ENCODE data around the gene PRKAR1B.
"Not testable (repeated sequence)": the region's sequence is repeated elsewhere in the genome, so short reads cannot be mapped to it uniquely, and the experiment has no call there.

Gene PRKAR1B

DNA sequence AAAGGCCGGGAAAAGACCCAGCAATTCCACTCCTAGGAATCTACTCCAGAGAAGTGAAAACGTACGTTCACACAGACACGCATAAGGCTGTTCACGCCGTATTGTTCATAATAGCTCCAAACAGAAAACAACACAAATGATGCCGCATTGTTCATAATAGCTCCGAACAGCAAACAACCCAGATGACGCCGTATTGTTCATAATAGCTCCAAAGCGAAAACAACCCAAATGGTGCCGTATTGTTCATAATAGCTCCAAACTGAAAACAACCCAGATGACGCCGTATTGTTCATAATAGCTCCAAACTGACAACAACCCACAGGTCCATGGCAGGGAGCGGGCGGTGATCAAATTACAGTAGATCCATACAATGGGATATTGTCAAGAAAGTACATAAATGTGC is 85.8 kb downstream of the PRKAR1B start:
- no peak for DNase-seq

DNA sequence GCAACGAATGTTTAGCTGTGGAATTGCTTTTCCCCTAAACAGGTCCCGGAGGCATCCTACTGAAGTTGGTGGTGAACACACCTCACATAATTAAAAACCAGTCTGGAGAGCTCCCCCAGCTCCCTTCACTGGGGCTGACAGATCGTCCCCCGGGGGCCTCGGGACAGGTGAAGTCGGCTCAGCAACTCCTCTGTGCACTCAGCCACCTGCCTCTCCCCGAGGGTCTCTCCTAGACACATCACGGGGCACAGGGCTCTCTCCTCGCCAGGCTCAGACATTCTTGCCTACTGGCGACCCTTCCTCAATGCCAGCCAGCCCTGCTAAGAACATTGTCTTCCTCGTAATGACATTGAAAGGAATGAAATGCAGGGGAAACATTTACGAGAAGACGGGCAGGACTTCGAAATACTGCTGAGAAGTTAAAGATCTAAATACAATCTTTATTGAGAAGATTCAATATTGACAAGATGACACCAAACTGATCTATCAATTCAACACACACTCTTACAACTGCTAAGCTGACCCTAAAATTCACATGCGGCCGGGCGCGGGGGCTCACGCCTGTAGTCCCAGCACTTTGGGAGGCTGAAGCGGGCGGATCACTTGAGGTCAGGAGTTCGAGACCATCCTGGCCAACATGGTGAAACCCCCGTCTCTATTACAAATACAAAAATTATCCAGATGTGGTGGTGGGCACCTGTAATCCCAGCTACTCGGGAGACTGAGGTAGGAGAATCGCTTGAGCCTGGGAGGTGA is 88.6 kb downstream of the PRKAR1B start:
- DNase-seq = no peak

DNA sequence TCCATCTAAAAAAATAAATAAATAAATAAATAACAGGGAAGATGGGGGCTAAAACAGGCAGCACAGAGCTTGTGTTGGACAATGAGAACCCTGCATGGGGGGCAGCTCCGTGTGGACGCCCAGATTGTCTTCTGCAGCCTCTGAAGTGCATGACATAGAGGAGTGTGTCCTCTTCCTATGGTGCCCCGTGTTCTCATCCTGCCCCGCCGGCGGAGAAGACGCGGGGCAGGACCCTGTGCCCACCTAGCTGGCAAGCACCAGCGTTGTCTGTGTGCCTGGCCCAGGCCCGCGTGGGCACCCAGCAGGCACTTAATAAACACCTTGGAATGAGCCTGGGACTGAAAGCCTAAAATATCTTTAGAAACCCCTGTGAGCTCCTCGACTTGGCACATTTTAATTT is 89.3 kb downstream of the PRKAR1B start:
- no peak for DNase-seq

DNA sequence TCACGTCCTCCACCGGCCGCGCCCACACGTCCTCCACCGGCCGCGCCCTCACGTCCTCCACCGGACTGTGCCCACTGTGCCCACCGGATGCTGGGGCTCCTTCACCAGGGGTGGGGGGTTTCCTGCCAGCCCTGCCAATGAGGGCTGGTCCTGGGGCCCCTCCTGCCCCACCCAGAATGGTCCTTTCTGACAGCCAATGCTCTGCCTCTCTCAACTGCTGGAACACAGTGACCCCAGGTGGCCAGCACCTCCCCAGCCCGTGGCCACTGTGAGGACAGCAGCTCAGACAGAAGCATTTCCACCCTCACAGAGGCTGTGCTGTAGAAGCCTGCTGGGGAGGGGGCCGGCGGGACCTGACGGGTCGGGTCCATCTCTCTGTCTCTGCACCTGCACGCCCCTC is 90.7 kb downstream of the PRKAR1B start:
- no peak for DNase-seq

DNA sequence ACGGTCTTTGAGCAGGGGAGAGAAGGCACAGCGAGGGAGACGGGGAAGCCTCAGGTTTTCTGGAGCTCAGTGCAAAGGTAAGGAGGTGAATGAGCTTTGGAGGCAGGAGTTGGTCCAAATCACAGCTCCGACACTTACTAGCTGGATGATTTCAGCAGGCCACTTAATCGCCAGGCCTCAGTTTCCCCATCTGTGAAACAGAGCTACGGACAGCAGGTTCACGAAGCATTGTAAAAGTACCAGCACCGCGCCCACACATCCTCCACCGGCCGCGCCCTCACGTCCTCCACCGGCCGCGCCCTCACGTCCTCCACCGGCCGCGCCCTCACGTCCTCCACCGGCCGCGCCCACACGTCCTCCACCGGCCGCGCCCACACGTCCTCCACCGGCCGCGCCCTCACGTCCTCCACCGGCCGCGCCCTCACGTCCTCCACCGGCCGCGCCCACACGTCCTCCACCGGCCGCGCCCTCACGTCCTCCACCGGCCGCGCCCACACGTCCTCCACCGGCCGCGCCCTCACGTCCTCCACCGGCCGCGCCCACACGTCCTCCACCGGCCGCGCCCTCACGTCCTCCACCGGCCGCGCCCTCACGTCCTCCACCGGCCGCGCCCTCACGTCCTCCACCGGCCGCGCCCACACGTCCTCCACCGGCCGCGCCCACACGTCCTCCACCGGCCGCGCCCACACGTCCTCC is 91.2 kb downstream of the PRKAR1B start:
- not testable (repeated sequence) for DNase-seq

DNA sequence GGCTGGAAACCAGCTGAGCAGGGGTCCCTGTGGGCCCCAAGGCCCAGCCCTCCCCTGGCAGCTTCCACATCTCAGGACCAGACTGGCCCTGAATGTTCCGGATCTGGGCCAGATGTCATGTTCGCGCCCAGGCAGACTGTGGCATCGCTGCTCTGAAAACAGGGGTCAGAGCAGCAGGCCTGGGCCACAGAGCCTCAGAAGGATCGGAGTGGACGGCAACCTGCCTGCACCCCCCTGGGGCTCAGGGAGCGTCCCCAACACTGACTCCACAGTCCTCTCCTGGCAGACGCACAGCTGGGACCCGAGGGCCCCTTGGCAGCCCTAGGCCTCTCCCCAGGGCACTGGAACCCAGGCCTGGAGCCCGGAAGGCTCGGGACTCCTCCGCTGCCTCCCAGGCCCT is 91.9 kb downstream of the PRKAR1B start:
- no peak for DNase-seq

DNA sequence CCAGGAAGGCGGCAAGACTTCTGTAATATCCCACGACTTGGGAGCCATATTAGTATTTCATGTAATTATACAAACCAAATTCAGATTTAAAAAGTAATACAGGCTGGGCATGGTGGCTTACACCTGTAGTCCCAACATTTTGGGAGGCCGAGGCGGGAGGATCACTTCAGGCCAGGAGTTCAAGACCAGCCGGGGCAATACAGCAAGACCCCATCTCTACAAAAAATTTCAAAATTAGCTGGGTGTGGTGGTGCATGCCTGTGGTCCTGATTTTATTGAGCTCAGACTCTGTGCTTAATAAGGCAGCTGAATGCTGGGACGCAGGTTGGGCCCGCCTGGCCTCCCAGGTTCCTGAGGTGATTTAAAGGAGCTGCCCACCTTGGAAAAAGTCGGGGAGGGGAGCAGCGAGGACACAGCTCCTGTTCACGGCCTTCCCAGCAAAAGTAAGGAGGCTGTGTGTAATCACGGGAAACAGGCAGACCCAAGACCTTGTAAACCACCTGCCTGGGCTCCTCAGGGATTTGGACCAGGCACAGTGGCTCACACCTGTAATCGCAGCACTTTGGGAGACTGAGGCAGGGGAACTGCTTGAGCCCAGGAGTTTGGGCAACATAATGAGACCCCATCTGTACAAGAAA is 93.6 kb downstream of the PRKAR1B start:
- DNase-seq = no peak

DNA sequence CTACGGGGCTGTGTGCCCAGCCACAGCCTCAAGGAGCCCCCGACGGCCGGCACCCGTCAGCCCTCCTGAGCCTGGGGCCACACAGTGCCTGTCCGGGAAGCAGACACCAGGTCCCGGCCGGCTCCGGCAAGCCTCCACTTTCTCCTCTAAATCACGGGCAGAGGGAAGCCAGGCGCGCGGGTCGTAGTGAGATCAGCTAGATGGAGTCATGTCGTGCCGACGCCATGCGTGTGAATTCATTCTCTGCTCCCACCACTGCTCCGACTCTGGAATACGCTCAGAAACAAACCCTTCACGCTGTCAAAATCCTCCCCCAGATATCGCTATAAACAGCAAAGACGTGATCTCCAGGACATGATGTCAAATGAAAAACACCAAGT is 94.3 kb downstream of the PRKAR1B start:
- DNase-seq = no peak

DNA sequence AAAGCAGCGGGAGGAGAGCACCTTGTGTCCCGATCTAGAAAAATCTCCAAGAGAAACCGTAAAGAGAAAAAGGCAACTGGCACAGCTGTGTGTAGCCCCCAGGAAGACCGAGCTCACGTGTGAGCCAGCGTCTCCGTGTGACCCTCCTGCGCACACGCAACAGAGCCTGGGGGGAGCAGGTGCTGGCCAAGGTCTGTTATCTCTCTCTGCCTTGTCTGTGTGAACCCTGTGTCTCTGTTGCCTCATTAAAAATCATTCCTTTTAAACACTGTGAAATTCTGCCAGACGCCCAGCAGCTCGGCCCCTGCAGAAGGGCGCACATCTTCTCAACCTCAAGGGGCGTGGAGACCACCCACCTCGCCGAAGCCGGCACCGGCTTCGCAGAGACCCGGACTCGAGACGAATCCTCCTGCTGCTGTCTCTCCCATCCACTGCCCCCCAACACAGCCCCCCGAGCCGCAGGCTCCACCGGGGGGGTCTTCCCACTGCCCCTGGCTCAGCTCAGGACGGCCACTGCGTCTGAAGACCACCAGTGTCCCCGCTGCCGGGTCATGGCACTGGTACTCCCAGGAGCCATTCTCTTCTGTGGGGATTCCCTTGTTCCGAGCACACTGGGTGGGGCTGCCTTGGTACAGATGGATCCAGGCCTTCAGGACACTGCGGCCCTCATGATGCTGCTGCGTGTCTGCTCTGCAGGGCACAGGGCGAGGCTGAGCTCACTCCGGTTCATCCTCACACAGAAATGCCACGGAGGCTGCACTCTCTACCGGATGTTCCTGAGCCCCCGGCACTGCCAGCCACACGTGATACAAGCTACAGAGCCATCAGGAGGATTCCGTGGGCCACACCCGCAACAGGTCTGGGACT is 94.9 kb downstream of the PRKAR1B start:
- no peak for DNase-seq

DNA sequence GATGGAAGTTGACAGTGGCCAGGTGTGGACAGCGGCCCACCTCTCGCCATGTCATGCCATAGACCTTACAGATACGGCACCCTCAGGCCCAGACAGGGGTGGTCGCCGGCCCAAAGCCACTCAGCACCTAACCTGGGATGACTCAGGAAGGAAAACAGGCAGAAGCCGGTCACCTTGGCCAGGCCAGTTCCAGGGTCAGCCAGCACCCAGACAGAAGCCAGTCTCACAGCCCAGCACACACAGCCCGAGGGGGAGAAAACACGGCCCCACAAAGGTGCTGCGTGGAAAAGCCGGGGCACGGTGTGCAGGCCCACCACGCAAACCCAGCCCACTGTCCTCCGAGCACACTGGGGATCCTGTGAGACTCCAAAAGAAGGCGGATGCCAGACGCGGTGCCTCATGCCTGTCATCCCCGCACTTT is 95.8 kb downstream of the PRKAR1B start:
- DNase-seq = no peak

DNA sequence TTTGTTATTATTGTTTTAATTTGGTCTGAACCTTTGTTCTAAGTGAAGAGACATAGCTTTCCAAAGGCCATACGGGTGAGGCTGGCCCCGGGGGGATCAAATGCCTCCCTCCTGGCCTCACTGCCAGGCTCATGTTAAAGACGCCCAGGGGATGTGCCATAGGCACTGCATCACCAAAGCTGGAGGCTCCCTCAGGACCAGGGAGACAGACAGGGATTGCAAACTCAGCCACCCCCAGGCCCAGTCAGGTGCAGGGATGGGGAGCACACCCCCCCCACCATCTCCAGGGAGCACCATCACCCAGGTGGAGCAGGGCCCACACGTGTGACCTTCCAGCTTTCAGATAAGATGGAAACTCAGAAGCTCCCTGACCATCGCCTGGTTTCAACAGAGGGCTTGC is 96.5 kb downstream of the PRKAR1B start:
- DNase-seq = no peak

DNA sequence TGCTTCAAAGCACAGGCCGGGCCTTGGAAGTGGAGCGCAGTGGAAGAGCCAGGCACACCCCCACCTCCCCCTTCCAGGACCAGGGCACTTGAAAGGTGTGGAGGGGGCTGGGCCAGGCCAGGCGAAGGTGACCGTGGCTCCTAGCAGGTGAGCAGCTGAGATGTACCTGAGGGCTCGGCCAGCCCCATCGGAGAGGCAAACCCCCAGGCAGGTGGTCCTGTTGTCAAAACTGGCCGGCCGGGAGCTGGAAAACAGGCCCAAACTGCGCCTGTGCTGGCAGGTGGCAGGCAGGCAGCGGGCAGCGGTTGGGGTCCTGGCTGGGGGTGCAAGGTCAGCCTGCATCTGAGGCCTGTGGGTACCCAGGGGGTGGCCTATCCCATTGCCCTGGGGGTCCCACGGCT is 97.0 kb downstream of the PRKAR1B start:
- DNase-seq = no peak

DNA sequence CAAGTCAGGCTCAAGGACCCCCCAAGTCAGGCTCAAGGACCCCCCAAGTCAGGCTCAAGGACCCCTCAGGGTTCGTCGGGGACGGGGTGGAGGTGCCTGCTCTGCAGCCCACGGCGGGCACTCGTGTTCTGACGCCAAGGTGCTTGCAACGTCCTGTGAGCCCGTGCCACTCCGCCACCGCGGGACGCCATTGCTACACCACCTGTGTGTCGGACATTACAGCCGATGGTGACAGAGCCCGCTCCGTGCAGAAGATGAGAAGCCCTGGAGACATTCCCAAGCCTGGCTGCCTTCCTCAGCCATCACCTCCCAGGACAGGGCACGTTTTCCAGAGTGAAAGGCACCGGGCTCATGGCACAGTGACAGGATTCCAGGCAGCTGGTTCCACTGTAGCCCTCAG is 98.3 kb downstream of the PRKAR1B start:
- DNase-seq = no peak

DNA sequence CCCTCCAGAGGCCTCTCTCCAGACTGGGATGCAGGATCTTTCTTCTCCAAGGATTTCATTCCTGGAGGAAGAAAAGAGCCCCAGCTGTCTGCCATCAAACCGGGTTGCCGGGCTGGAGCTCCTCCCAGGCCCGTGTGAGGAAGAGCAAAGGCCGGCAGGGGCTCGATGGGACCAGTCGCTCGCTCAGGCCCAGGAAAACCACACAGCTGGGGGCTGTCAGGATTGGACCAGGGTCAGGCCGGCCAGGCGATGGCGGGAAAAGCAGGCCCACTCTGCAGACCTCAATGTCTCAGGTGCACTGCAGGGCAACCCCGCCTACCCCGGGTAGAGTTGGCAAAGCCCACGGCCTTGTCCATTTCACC is 98.7 kb downstream of the PRKAR1B start:
- no peak for DNase-seq

DNA sequence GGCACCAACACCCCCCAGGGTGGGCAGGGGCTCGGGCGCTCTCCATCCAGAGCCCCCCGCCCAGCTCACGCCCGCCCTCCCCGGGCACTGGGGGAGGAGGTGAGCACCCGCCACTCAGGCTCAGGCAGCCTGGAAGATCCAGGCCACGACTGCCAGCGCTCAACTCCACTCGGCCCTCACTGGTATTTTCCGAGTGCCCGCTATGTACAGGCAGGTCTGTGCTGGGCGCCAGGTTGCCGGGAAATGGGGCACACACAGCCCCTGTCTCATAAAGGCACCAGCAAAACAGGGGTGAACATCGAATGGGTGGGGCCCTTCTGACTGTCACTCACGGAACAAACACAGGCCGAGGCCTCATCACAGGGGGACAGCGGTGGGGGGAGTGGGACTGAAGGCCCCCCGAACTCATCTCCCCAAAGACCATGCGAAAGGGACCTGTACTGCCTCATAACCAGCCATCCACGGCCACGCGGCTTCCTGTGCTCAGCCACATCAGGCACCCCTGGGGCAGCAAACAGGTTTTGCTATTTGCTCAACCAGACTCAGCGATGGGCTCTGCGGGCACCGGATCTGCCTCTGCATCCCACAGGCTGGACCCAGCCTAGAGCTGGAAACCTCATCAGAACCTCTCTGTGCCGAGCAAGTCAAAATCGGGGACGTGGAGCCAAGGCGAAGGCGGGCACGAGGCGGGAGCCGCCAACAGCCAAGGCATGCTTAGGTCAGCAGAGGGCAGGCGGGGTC is 99.2 kb downstream of the PRKAR1B start:
- no peak for DNase-seq

DNA sequence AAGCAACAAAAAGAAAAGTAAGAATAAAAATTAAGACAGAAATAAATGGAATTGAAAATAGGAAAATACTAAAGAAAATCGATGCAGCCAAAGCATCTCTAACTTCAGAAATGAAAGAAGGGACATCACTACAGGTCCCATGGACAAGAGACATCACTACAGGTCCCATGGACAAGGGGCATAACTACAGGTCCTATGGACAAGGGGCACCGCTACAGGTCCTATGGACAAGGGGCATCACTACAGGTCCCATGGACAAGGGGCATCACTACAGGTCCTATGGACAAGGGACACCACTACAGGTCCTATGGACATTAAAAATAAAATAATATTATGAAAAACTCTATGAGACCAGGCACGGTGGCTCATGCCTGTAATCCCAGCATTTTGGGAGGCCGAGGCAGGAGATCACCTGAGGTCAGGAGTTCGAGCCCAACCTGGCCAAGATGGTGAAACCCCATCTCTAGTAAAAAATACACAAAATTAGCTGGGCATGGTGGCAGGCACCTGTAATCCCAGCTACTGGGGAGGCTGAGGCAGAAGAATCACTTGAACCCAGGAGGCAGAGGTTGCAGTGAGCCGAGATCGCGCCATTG is 101.6 kb downstream of the PRKAR1B start:
- DNase-seq = no peak

DNA sequence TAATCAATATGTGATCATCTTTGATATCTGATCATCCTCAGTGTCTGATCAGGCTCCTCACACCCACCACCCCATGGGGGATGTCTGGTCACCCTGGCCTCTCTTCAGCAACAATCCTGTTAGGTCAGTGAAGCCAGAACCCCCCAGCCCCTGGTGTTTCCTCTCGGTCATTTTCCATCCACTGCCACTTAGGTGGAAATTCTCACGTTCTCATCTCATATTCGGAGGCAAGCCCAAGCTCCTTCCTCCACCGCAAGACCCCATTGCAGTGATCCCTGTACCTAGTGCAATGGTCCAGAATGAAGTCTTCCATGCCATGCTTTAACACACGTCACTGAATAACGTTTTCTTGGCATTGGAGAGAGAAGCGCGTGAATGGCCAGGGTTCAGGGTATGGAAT is 103.6 kb downstream of the PRKAR1B start:
- no peak for DNase-seq

DNA sequence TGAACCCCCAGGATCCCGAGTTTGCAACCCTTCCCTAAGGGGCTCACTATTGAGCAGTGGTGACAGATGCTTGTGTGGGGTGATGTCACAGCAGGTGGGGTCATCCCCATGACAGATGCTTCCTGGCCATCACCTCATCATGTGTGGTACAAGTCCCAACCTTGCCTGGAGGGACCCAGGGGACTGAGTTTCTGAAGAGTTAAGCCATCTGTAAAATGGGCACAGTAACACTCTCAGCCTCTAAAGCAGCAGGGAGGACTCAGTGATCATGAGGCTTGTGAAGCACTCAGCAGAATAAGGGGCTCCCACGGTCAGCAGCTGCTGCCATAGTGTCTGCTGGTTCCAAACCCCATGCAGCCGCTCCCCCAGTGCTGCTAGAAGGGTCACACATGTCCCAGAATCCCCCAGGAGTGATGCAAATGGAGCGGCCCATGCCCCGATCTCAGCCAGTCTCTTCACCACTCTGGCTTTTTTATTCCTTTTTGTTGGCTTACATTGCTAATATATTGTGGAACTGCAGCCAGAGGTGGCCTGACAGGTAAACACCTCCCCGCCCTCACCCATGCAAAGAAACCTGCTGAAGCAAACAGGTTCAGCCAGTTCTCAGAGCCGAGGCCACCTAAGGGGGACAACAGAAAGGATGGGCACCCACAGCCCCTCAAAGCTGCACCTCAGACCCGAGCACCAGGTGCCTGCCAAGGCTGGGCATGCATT is 105.4 kb downstream of the PRKAR1B start:
- DNase-seq = no peak

DNA sequence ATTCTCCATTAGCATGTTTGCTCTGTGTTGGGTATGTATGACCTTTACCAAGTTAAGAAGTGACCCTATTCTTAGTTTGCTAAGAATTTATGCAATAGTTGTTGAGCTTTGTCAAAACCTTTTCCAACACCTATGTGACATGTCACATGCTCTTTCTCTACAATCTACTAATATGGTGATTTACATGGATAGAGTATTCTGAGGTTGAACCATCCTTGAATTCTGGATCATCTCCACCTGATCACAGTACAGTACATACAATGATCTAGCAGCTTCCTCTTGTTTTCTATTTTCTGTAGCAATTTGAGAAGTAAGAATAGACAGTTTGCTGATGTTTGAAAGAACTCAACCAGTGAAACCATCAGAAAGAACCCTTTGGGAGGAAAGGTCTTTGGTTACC is 106.2 kb downstream of the PRKAR1B start:
- no peak for DNase-seq

DNA sequence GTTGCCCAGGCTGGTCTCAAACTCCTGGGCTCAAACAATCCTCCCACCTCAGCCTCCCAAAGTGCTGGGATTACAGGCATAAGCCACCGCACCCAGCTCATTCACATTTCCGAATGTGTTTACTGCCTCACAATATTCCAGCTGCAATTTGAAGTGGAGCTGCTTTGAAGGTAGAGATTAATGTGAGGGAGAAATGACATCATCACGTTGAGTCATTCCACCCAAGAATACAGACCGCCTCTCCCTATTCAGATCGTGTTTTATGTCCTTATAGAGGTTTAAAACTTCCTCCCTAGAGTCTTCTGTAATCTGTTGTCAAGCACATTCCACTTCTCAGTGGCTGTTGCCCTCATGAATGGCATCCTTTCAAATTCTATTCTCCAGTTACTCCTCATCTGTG is 107.0 kb downstream of the PRKAR1B start:
- no peak for DNase-seq

DNA sequence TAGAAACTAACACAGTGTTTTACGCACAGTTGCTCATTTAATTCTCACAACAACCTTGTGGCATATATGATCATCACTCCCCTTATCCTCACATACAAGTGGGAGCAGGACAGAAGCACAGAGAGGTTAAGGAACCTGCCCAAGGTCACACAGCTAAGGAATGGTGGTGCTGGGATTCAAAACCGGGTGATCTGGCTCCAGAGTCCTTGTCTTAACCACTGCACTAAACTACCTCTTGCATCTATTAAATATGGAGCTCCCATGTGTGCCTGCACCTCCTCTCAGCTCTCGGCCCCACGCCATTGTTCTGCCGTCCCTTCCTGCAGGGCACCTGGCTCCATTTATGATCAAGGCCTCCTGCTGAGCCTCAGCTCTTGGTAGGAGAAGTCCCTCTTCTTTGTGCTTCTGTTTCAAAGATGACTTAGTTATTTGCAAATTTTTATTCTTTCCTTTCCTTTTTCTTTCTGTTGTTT is 107.7 kb downstream of the PRKAR1B start:
- DNase-seq = no peak
